Psoas muscle (tissue), 8 donors: ENCODE data around the gene FOXJ3. TPM values are rescaled to one million over a fixed set of nuclear protein-coding genes. Genes with fewer than 3 reads are reported as not detected.

ENCODE experiments used
- ATAC-seq, 4 donors: fragments of 200-7000 bp; cut with Tn5 transposase; one replicate each; pipeline ENCODE4 v1.9.1; 2020; ENCODE audit warnings: moderate library complexity in 3 of 4, mild to moderate bottlenecking in 2 of 4
- DNase-seq, 2 donors: peaks; one replicate each; pipeline ENCODE4 v3.0.0-alpha.2; 2020
- H3K27ac ChIP-seq: fragments of 200-600 bp; one replicate; pipeline ENCODE4 v1.8.0; 2022
- H3K27me3 ChIP-seq, 3 donors: fragments of 200-600 bp in 1 of 3; one replicate each; pipeline versions ENCODE4 v1.6.1 to v1.8.0; 2013 to 2022; ENCODE audit warnings: low read length in 2 of 3, mild to moderate bottlenecking in 2 of 3, moderate library complexity in 1 of 3; ENCODE audit not compliant: insufficient read depth in 3 of 3
- H3K36me3 ChIP-seq, 2 donors: fragments of 200-600 bp in 1 of 2; one replicate each; pipeline versions ENCODE4 v1.6.1 to v1.8.0; 2013 to 2022; ENCODE audit warnings: low read depth in 1 of 2, mild to moderate bottlenecking in 1 of 2, moderate library complexity in 1 of 2; ENCODE audit not compliant: insufficient read depth in 1 of 2
- H3K4me1 ChIP-seq: fragments of 200-600 bp; one replicate; pipeline ENCODE4 v1.8.0; 2022
- H3K4me3 ChIP-seq: fragments of 200-600 bp; one replicate; pipeline ENCODE4 v1.8.0; 2022; ENCODE audit warnings: mild to moderate bottlenecking
- H3K9me3 ChIP-seq: fragments of 200-600 bp; one replicate; pipeline ENCODE4 v1.8.0; 2022
- WGBS, 3 donors: extraction: QIAGEN DNeasy Blood & Tissue Kit; methylation state at CpG; one replicate each; pipeline versions ENCODE4 v1.1.6 to v1.1.7; 2013; 5-methylcytosine and 5-hydroxymethylcytosine counted together
- intact Hi-C, 2 donors: fragments of 100-400 bp; cut with DNase I; formaldehyde crosslinking; loops; one replicate each; pipeline versions ENCODE4 v1.11.0 to v1.14.2; 2022
- polyA plus RNA-seq, 3 donors: library from polyadenylated mRNA; stranded (reverse); fragments of 200-250 nt; gene quantifications; one replicate each; pipeline ENCODE4 v1.2.3, GENCODE V29; 2013
- total RNA-seq, 4 donors: library from RNA; stranded (reverse); fragmentation: NEBNext Ultra II Directional in 2 of 4; extraction: Animal tissue kit (Norgen Biotek cat#: 25700) in 2 of 4; gene quantifications; one replicate each; pipeline versions ENCODE4 v1.2.1 to v1.2.4, GENCODE V29; 2021 to 2023
- TF ChIP-seq, protein P1 (sequence below): fragments of 200-600 bp; IDR thresholded peaks from one replicate; pipeline ENCODE4 v1.8.0; 2022; ENCODE audit warnings: antibody characterized with exemption
- donor health status: healthy with polysubstance abuse.
- donor health status: DM: no; HTN: no; CAD: no; lungs with moderate emphysema.
- donor health status: Bipolar disorder and iron deficiency.
- donor health status: healthy.
- donor health status: DM: yes; HTN: yes; CAD: no.
- donor health status: DM: no; HTN: no; CAD: no.
- donor health status: DM: no; HTN: no; CAD: no.
- donor health status: DM: yes; HTN: yes; CAD: no.

The FOXJ3 gene
- total and polyA plus RNA-seq, 7 donors: 15.1 to 53.1 (median 47.9) TPM

DNA sequence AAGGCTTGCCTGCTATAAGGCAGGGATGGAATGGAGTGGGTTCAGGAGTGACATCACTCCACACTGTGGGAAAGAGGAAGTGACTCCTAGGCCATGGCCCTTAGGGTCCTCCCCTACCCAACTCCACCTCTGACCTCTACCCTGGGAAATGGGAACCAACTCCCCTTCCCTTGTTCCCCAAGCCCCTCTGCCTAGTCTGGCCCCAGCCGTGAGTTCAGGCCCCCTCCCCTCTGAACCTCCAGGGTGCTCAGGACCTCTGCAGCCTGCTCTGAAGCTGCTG, 166.7 kb downstream of the FOXJ3 start:
- no peak for DNase-seq
- Histone ChIP-seq H3K4me3 (no peak overlapping the region), H3K4me1 (peaks cover 16% of the 10 kb centered on the region), H3K27ac (no peak overlapping the region), H3K36me3 (no peaks in the 10 kb centered on the region), H3K27me3 (no peaks in the 10 kb centered on the region), H3K9me3 (no peaks in the 10 kb centered on the region)
- 64 to 88% (median 71%) methylated on average over 1 of the region's 1 CpG for WGBS, 3 donors
- no peak for ATAC-seq
- TF ChIP-seq, protein P1, sequence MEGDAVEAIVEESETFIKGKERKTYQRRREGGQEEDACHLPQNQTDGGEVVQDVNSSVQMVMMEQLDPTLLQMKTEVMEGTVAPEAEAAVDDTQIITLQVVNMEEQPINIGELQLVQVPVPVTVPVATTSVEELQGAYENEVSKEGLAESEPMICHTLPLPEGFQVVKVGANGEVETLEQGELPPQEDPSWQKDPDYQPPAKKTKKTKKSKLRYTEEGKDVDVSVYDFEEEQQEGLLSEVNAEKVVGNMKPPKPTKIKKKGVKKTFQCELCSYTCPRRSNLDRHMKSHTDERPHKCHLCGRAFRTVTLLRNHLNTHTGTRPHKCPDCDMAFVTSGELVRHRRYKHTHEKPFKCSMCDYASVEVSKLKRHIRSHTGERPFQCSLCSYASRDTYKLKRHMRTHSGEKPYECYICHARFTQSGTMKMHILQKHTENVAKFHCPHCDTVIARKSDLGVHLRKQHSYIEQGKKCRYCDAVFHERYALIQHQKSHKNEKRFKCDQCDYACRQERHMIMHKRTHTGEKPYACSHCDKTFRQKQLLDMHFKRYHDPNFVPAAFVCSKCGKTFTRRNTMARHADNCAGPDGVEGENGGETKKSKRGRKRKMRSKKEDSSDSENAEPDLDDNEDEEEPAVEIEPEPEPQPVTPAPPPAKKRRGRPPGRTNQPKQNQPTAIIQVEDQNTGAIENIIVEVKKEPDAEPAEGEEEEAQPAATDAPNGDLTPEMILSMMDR: no peak
- intact Hi-C loops: no loop called here

DNA sequence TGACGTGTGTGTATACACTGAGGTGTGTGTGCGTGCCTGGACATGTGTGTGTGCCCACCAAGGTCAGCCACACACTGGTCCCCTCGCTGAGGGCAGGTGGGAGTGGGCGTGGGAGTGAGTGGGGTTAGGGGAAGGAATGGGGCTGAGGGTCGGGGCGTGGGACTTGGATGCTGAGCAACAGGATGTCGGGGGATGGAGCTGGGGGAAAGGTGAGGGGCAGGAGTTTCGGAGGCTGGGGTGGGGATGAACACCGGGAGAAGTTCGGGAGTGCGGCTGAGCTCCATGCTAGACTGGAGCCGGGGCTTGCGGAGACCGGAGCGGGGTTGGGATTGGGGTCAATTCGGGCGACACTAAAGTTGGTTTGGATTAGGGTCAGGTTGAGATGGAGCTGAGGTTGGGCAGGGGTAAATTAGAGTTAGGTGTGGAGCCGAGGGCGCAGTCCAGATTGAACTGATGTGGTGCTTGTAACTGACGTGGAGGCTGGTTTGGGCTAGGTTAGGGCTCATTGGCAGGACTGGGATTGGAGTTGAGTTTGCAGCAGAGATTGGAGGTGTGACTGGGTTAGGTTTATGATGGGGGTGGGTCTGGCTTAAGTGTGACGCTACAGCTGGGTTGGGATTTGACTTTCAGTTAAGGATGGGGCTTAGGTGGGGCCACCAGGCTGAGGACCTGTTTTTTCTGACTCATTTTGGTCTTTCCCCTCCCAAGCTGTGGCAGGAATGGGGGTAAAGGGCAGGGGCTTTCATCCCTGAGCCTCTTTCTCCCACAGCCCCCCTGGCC, 167.2 kb downstream of the FOXJ3 start:
- no peak overlapping the region for H3K4me3 ChIP-seq
- DNase-seq (no peak), ATAC-seq (no peak)
- H3K36me3 ChIP-seq: no peaks in the 10 kb centered on the region
- no peaks in the 10 kb centered on the region for H3K27me3 ChIP-seq
- H3K27ac ChIP-seq: no peak overlapping the region
- peaks cover 10% of the 10 kb centered on the region for H3K4me1 ChIP-seq
- H3K9me3 ChIP-seq: no peaks in the 10 kb centered on the region
- 78 to 82% (median 81%) methylated on average over 21 of the region's 21 CpGs for WGBS, 3 donors
- TF ChIP-seq, protein P1: no peak
- intact Hi-C loops: no loop called here

DNA sequence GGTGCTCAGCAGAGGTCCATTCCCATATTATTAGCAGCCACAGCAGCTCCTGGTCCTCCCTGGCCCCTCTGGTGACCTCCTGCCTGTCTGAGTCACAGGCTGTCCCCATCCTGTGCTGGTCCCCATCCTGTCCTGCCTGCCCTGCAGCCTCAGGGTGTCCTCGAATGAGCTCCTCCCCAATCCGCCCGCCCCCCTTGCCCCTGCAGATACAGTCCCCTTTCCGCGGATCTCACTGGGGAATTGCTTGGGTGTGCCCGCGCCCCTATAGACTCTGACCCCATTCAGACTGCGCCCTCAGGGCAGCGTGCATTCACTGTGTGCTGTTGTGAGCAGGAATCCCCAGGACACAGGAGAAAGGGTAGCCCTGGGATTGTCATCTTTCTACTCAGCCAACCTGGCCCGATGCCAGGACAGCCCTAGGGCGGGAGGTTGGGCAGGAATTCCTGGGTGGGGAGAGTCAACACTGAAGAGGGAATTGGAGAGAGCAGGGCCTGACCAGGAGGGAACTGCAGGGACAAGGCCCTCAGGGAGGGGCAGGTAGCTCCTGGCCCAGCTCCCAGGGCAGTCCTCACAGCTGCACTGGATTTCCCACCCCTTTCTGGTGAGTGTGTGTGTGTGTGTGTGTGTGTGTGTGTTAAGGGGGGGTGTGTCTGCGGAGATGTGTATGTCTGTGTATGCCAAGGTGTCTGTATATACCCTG, 169.4 kb downstream of the FOXJ3 start:
- intact Hi-C loops: no loop called here
- Histone ChIP-seq H3K27ac (no peak overlapping the region), H3K27me3 (no peaks in the 10 kb centered on the region), H3K4me3 (no peak overlapping the region), H3K36me3 (no peaks in the 10 kb centered on the region), H3K9me3 (peaks cover under 1% of the 10 kb centered on the region), H3K4me1 (no peaks in the 10 kb centered on the region)
- TF ChIP-seq, protein P1: no peak
- DNase-seq (no peak), ATAC-seq (peak; percentile 63 to 75 (median 66))
- 30 to 43% (median 38%) methylated on average over 11 to 12 of the region's 12 CpGs for WGBS, 3 donors

DNA sequence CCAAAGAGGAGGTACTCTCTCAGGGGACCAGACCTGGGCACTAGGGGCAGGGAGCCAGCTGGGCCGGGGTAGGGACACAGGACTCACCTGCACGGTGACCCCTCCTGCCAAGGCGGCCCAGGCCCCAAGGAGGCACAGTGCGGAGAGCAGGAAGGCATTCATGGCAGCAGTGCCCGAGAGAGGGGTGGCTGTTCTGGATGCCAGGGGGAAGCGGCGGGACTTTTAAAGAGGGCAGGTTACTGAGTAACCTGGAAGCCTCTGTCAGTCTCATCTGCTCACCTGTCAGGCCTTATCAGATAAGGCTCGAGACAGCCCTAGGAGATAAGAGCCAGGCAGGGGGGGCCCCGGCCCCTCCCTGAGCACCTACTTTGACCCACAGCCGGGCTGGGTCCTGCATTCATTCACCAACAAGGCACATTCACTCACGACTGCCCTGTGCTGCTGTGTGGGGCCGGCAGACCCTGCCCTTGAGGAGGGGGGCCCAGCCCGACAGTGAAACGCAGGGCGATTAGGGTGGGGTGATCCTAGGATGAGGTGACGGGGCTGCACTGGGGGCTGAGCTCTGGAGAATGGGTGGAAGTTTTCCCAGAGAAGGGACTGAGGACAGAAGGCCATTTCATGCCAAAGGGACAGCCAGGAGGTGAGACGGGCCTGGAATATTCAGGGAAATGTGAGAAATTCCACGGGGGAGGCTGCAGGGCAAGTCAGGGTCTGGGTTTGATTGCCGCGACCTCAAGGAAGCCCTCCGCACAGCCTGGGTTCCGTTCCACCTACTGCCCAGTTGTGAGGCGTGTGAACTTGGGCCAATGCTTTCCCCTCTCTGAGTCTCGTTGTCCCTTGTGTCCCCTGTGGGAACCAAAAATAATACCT, 170.2 kb downstream of the FOXJ3 start, which contains the start of gene GUCA2A:
GUCA2A (minus strand) TSS at position 195 of the 870 bp plus-strand sequence; CDS start at position 162, 33 bp downstream.
- 73 to 74% (median 73%) methylated on average over 24 of the region's 24 CpGs for WGBS, 3 donors
- H3K4me3 ChIP-seq: no peak within 1 kb of the TSS
- peak in 1 of 4 donors; percentile 22 for ATAC-seq

More for the DNA sequence above, 170.2 kb downstream of the FOXJ3 start, which contains the start of gene GUCA2A:
- no peaks in the 10 kb centered on the region for H3K27me3 ChIP-seq
- no peak for DNase-seq
- intact Hi-C loops: no loop called here
- H3K36me3 ChIP-seq: no peaks in the 10 kb centered on the region
- TF ChIP-seq, protein P1: no peak
- peaks cover 7% of the 10 kb centered on the region for H3K9me3 ChIP-seq
- H3K4me1 ChIP-seq: no peaks in the 10 kb centered on the region
- no peak within 1 kb of the TSS for H3K27ac ChIP-seq
